Purkinje cell (primary cell): ENCODE results near the gene FRS2. TPM values are rescaled to one million over a fixed set of nuclear protein-coding genes. Genes with fewer than 3 reads are reported as not detected.

Experiments used
- polyA plus RNA-seq: library from polyadenylated mRNA; unstranded; fragments of >200 nt; fragmentation: Nextera tagmentation; gene quantifications from 2 replicates; pipeline ENCODE4 v1.2.1, GENCODE V29; 2014

The FRS2 gene
- polyA plus RNA-seq: 10.0 and 10.1 TPM in 2 replicates

GRCh38 chr12:69470189-69471075 lies at the start of gene FRS2:
FRS2 (plus strand) TSS chr12:69470388; CDS start chr12:69569031, 98,643 bp downstream.

DNA sequence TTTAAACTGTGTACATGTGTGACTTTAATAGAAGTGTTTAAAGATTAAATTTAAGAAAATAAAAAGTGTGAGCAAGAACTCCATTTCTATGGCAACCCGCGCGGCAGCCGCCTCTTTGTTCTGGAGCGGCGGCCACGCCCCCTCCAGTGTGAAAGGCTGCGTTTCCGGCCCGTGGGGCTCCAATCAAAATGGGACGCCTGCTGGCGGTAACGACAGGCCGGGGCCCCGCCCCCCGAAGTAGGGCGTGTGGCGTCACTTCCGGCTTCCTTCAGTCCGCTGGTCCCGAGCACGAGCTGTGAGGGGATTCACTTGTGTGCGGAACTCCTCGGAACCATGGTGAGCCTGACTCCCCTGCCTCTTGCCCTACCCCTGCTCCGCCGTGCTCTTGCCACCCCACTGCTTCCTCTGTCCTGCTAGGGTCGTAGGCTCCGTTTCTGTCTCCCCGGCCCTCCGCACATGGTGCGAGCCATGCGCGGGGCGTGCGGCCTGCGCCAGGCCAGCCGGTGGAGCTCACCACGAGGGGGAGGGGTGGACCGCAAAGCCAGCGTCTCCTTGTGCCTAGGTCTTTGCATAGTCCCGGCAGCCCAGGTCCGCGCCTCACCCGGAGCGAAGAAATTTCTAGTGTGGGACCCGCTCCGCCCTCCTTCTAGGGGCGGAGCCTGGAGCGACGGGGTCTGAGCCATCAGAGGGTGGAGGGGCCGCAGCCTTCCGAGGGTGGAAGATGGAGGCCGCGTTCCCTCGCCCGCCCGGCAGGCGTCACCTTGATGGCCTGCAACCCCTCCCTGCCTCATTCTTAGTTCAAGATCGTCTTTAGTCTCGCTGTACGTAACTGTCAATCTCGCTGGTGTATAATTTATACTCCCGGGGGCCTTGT lies 115.2 kb downstream of the FRS2 start, which contains the start of gene CCT2:
TSS of gene CCT2 (plus strand) at position 271 of the 874 bp plus-strand sequence. CDS start at position 334, 63 bp downstream.

DNA sequence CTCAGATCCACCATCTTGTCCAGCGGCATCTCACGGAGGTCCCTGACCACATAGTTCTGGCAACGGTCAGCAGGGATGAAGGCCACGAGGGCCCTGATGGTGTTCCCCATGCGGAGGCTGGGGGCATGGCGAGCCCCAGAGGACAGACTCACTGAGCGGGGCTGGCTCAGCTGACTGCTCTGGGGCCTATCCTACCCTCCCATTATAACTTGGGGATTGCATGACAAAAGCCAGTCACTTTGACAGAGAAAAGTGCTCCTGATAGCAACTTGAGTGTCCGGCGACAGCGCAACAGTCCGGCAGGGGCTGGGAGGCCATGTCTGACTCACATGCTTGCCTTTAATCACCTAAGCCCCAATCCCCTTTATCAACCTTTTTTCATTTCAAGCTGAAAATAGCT lies 140.5 kb downstream of the FRS2 start, which contains the start of gene LRRC10:
TSS of gene LRRC10 (minus strand) at position 179 of the 400 bp plus-strand sequence. CDS start at position 110, 69 bp downstream.

Other genes with a start within 250 kb of the FRS2 start
- gene CPSF6, start 230.8 kb upstream of the FRS2 start, polyA plus RNA-seq: 16.7 and 21.6 TPM in 2 replicates
- gene LYZ, start 122.0 kb upstream of the FRS2 start, polyA plus RNA-seq: not detected in 2 replicates
- gene YEATS4, start 110.6 kb upstream of the FRS2 start, polyA plus RNA-seq: 31.2 and 44.4 TPM in 2 replicates
- 180 and 208 TPM in 2 replicates for gene CCT2, start 115.1 kb downstream of the FRS2 start, polyA plus RNA-seq
- not detected in 2 replicates for gene LRRC10, start 140.5 kb downstream of the FRS2 start, polyA plus RNA-seq
- gene BEST3, start 228.9 kb downstream of the FRS2 start, polyA plus RNA-seq: not detected in 2 replicates